GM18502 (cell line): Measurements from ENCODE around the gene S100G.

ENCODE experiments used
- ATAC-seq: cut with Tn5 transposase; IDR thresholded peaks from one replicate; pipeline ENCODE4 v1.9.1; 2021; ENCODE audit warnings: mild to moderate bottlenecking; ENCODE audit not compliant: unreplicated experiment, poor library complexity

S100G gene

GRCh38 chrX:16646366-16647138, 3.4 kb upstream of the S100G start:
- ATAC-seq, result no peak

- no peak for ATAC-seq
These were observed 1.6 kb downstream of the S100G start for GRCh38 chrX:16651391-16652024.

- no peak for ATAC-seq
These were observed 3.5 kb downstream of the S100G start for GRCh38 chrX:16653424-16653823.

- ATAC-seq, result no peak
These were observed 4.1 kb downstream of the S100G start for GRCh38 chrX:16654093-16654492.

- no peak for ATAC-seq
These were observed 8.3 kb downstream of the S100G start for GRCh38 chrX:16658284-16658683.

GRCh38 chrX:16659321-16659720, 9.4 kb downstream of the S100G start:
- no peak for ATAC-seq

- no peak for ATAC-seq
These were observed 11.5 kb downstream of the S100G start for GRCh38 chrX:16661495-16661894.

GRCh38 chrX:16662402-16662801, 12.4 kb downstream of the S100G start:
- ATAC-seq, result no peak

- ATAC-seq, result no peak
These were observed 14.1 kb downstream of the S100G start for GRCh38 chrX:16664074-16664473.

GRCh38 chrX:16664626-16665025, 14.7 kb downstream of the S100G start:
- ATAC-seq, result no peak

- no peak for ATAC-seq
These were observed 15.1 kb downstream of the S100G start for GRCh38 chrX:16665089-16665488.

- ATAC-seq, result no peak
These were observed 16.6 kb downstream of the S100G start for GRCh38 chrX:16666541-16666940.

GRCh38 chrX:16671005-16671404, 21.0 kb downstream of the S100G start:
- ATAC-seq, result no peak

- ATAC-seq, result no peak
These were observed 28.7 kb downstream of the S100G start for GRCh38 chrX:16678689-16679088.

GRCh38 chrX:16683007-16683664, 33.2 kb downstream of the S100G start:
- no peak for ATAC-seq

GRCh38 chrX:16687514-16687913, 37.6 kb downstream of the S100G start:
- ATAC-seq, result no peak

- peak; percentile 62 for ATAC-seq
These were observed 45.2 kb downstream of the S100G start for GRCh38 chrX:16695079-16695676.

GRCh38 chrX:16696956-16697355, 47.0 kb downstream of the S100G start:
- no peak for ATAC-seq

GRCh38 chrX:16699389-16699788, 49.4 kb downstream of the S100G start:
- ATAC-seq, result no peak

- ATAC-seq, result no peak
These were observed 50.8 kb downstream of the S100G start for GRCh38 chrX:16700734-16701133.
